Subcutaneous adipose tissue (tissue), 4 donors: ENCODE results near the gene RGS6. TPM values are rescaled to one million over a fixed set of nuclear protein-coding genes. Genes with fewer than 3 reads are reported as not detected.

Experiments used
- CTCF ChIP-seq: fragments of 450-650 bp; IDR thresholded peaks from one replicate; pipeline ENCODE4 v1.5.1; 2016; ENCODE audit warnings: low read depth, mild to moderate bottlenecking, control low read depth, antibody characterized with exemption, moderate library complexity
- total RNA-seq, 4 donors: library from RNA; depleted of rRNA; stranded (reverse); fragments of >200 nt; gene quantifications; one replicate each; pipeline ENCODE4 v1.1.0, GENCODE V29; 2016

RGS6 gene
- total RNA-seq, 4 donors from 2014 or later = 4.4 to 32.0 (median 11.4) TPM

DNA sequence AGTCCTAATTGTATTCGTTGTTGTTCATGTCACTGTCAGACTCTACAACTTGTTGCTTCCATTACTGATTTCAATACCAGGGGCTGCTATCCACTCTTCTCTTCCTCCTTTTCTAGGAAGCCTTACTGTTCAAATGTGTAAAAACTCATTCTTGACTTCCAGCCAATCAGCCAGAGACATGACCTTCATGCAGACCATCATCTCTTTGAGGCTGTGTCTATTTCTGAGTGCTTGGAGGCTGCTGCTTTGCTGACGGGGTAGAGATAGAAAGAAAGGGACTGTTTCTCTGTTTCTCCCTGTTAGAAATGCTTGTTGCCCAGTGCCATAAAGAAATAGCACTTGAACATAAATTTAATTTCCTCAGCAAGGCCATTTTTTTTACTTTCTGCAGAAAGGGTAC, 282.9 kb downstream of the RGS6 start:
- no peak for TF ChIP-seq CTCF

DNA sequence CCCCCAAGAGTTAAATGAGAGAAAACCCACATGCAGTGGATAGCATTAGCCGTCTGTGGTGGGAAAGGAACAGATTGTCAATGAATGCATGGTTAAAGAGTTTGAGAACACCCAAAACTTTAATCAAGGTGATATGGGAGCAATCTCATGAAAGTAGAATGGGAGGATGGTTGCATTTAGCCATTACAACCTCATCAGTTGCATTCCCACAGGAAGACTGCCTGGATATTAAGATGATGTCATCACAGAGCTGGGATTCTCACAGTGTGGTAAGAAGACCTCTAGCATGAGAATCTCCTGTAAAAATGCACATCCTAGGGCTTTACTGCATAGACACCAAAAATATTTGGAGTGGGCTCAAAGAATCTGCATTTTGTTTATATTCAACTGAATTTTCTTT, 284.9 kb downstream of the RGS6 start:
- no peak for TF ChIP-seq CTCF

GRCh38 chr14:72222046-72222445, 289.8 kb downstream of the RGS6 start:
- no peak for TF ChIP-seq CTCF

DNA sequence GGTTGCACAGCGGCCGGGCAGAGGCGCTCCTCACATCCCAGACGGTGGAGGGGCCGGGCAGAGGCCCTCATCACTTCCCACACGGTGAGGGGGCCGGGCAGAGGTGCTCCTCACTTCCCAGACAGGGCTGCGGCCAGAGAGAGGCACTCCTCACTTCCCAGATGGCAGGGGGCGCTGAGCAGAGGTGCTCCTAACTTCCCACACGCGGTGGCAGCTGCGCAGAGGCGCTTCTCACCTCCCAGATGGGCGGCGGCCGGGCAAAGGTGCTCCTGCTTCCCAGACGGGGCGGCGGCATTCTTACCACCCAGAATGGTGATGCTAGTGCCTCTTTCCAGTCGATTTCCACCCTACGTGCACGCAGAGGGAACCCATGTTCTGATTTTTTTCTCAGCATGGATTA, 304.4 kb downstream of the RGS6 start:
- TF ChIP-seq CTCF = no peak

- TF ChIP-seq CTCF = no peak
Observed at GRCh38 chr14:72237722-72238666, 305.8 kb downstream of the RGS6 start.

- no peak for TF ChIP-seq CTCF
Observed at GRCh38 chr14:72243309-72244293, 311.4 kb downstream of the RGS6 start.

GRCh38 chr14:72247896-72248465, 315.8 kb downstream of the RGS6 start:
- no peak for TF ChIP-seq CTCF
